Bronchial epithelial cell (primary cell): ENCODE measurements around the gene CTAGE9. TPM values are rescaled to one million over a fixed set of nuclear protein-coding genes. Genes with fewer than 3 reads are reported as not detected.
"Not testable (repeated sequence)": the region's sequence is repeated elsewhere in the genome, so short reads cannot be mapped to it uniquely, and the experiment has no call there.

ENCODE experiments used
- DNase-seq: peaks from one replicate; pipeline ENCODE4 v3.0.0-alpha.2; 2010; ENCODE audit warnings: low read depth
- FAIRE-seq: peaks from 2 replicates; lab custom pipeline; 2011; peaks lifted over from hg19 to GRCh38; lab: Jason Lieb, UNC
- H3K27me3 ChIP-seq: 2 replicates; pipeline ENCODE4 v1.5.1; 2011; ENCODE audit warnings: low read length; ENCODE audit not compliant: control insufficient read depth, insufficient read depth
- H3K36me3 ChIP-seq: 2 replicates; pipeline ENCODE4 v1.5.1; 2011; ENCODE audit warnings: low read length; ENCODE audit not compliant: control insufficient read depth, insufficient read depth
- H3K4me3 ChIP-seq: 2 replicates; pipeline ENCODE4 v1.5.1; 2011; ENCODE audit warnings: mild to moderate bottlenecking, low read depth, low read length, control low read depth
- total RNA-seq: library from RNA; depleted of rRNA; stranded (reverse); fragments of >200 nt; gene quantifications from 2 replicates; pipeline ENCODE4 v1.2.1, GENCODE V29; 2014
- TF ChIP-seq, protein P1 (sequence below): IDR thresholded peaks from 2 replicates; pipeline ENCODE4 v1.5.1; 2011; ENCODE audit warnings: mild to moderate bottlenecking, moderate library complexity, low read length, control low read depth, inconsistent platforms; ENCODE audit not compliant: insufficient read depth, severe bottlenecking

Gene CTAGE9
- total RNA-seq, 1 donor from 2014 or later, result not detected

DNA sequence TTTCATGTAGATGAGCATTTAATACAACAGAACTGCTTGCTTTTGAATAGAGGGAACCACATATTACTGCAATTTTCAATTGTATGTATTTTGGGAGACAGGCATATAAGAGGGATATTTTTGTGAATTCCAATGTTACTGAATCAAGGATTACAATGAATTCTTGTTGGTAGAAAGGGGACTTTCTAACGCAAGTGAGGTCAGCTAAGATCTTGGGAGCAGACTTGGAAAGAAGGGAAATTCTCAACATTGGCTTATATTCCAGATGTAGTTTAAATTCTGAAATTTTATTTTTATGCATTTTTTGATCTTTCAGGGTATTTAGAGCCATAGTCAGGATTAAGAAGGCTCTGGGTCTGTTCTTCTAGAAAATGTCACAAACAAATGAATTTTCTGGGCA lies 43.3 kb upstream of the CTAGE9 start:
- TF ChIP-seq, protein P1, sequence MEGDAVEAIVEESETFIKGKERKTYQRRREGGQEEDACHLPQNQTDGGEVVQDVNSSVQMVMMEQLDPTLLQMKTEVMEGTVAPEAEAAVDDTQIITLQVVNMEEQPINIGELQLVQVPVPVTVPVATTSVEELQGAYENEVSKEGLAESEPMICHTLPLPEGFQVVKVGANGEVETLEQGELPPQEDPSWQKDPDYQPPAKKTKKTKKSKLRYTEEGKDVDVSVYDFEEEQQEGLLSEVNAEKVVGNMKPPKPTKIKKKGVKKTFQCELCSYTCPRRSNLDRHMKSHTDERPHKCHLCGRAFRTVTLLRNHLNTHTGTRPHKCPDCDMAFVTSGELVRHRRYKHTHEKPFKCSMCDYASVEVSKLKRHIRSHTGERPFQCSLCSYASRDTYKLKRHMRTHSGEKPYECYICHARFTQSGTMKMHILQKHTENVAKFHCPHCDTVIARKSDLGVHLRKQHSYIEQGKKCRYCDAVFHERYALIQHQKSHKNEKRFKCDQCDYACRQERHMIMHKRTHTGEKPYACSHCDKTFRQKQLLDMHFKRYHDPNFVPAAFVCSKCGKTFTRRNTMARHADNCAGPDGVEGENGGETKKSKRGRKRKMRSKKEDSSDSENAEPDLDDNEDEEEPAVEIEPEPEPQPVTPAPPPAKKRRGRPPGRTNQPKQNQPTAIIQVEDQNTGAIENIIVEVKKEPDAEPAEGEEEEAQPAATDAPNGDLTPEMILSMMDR, result no peak
- Histone ChIP-seq H3K36me3 (no peaks in the 10 kb centered on the region), H3K4me3 (no peak overlapping the region), H3K27me3 (no peaks in the 10 kb centered on the region)
- DNase-seq, result no peak
- FAIRE-seq, result no peak

DNA sequence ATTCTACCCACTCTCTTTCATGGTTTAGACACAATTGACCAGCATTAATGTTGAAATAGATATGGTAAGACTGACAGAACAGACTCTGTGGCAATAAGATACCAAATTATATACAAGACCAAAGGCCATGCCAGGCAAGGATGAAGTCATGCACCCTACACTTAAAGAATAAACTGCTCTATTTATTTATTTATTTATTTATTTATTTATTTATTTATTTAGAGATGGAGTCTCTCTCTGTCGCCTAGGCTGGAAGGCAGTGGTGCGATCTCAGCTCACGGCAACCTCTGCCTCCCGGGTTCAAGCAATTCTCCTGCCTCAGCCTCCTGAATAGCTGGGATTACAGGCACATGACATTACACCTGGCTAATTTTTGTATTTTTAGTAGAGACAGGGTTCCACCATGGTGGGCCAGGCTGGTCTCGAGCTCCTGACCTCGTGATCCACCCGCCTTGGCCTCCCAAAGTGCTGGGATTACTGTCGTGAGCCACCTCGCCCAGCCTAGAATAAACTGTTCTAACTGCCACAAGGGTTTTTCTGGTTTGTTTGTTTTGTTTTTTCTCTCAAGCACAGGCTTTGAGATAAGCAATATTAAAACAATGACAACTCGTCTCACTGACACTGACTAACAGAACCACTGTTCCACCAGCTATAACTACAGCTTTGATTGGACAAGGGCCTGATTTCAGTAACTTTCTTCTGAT lies 40.3 kb upstream of the CTAGE9 start:
- not testable (repeated sequence) for H3K27me3 ChIP-seq, FAIRE-seq, DNase-seq, H3K36me3 ChIP-seq, H3K4me3 ChIP-seq

DNA sequence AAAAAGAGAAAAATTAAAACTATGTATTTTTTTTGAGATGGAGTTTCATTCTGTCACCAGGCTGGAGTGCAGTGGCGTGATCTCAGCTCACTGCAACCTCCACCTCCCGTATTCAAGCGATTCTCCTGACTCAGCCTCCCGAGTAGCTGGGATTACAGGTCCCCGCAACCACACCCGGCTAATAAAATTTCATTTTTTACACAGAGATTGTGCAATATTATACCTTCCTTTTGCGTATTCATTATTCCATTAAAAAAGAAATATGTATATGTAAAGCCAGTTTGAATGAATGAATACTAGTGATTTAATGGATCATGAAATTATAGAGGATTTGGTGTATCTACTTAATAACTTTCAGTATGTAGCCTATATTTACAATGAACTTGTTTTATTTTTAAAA lies 38.2 kb upstream of the CTAGE9 start:
- DNase-seq, result no peak
- no peak for FAIRE-seq
- Histone ChIP-seq H3K36me3 (no peaks in the 10 kb centered on the region), H3K4me3 (no peak overlapping the region), H3K27me3 (no peaks in the 10 kb centered on the region)
- TF ChIP-seq, protein P1, result no peak

DNA sequence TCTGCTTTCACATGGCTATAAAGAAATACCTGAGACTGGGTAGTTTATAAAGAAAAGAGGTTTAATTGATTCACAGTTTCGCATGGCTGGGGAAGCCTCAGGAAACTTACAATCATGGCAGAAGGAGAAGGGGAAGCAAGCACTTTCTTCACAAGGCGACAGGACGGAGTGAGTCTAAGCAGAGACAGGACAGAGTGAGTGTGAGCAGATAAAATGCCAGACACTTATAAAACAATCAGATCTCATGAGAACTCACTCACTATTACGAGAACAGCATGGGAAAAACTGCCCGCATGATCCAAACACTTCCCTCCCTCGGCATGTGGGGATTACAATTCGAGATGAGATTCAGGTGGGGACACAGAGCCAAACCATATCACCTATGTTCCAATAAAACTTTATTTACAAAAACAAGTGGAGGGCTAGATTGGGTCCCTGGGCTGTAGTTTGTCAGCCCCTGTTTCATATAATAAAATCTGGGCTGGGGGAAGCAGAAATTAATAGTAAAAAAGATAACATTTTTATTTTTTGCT lies 37.1 kb upstream of the CTAGE9 start:
- H3K27me3 ChIP-seq, result no peaks in the 10 kb centered on the region
- DNase-seq, result no peak
- FAIRE-seq, result no peak

DNA sequence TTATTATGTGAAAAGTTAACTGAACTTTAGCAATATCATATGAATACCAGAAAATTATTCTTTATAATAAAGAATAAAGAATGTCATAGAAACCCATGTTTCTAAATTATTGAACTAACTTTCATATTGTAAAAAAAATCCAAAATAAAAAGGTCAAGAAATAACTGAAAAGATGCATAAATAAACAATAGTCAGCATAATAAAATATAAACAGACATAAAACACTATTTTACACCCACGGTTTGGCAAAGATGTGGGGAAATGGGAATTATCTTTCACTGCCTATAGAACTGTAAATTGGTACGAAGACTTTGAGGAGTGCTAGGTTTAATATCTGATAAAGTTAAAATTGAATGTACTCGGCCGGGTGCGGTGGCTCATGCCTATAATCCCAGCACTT lies 34.7 kb upstream of the CTAGE9 start:
- Histone ChIP-seq H3K36me3 (no peaks in the 10 kb centered on the region), H3K4me3 (no peak overlapping the region), H3K27me3 (no peaks in the 10 kb centered on the region)
- FAIRE-seq, result no peak
- DNase-seq, result no peak
- TF ChIP-seq, protein P1, result no peak

More for the DNA sequence above, 37.1 kb upstream of the CTAGE9 start:
- Histone ChIP-seq H3K4me3 (no peak overlapping the region), H3K36me3 (no peaks in the 10 kb centered on the region)
- TF ChIP-seq, protein P1, result no peak

DNA sequence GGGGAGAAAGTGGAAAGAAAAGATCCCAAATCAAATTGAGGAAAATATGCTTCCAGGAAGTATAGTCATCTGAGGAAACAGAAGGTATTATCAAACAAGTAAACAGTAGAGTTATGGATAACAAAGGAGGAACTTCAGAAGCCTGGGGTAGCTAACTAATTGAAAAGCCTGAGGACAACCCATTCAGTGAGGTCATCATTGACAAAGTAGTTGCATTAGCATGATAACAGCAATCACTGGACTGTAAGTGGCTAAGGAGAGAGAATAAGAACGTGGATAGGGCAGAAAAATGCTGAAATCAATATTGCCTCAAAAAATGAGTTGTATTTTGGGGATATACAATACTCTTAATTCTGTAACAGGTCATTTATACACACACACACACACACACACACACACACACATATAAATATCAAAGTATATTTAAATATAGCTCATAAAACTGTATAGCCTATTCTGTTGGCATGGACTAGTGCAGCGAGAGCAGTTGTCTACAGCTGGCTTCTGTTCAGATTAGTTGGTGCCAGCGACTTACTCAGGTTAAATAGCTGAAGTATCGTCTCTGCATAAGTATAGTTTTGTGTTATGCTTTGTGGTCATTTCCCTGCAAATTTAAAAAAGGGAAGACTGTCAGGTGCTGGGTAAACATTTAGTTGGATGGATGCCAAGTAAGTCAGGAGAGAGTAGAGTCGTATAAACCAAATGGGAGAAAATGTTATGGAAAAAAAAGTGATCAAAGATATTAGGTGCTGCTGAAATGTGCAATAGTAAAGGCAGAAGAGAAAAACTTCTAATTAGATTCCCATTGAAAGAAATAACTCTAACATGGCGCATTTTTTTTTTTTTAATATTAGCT lies 33.8 kb upstream of the CTAGE9 start:
- no peak for DNase-seq
- no peaks in the 10 kb centered on the region for H3K27me3 ChIP-seq
- TF ChIP-seq, protein P1, result no peak
- no peak for FAIRE-seq
- no peaks in the 10 kb centered on the region for H3K36me3 ChIP-seq
- no peak overlapping the region for H3K4me3 ChIP-seq
